Amniotic stem cell (primary cell): ENCODE results near the gene DPYD.

ENCODE experiments used
- DNase-seq: peaks from one replicate; lab custom pipeline; 2025; lab: John Stamatoyannopoulos, UW

Gene DPYD

DNA sequence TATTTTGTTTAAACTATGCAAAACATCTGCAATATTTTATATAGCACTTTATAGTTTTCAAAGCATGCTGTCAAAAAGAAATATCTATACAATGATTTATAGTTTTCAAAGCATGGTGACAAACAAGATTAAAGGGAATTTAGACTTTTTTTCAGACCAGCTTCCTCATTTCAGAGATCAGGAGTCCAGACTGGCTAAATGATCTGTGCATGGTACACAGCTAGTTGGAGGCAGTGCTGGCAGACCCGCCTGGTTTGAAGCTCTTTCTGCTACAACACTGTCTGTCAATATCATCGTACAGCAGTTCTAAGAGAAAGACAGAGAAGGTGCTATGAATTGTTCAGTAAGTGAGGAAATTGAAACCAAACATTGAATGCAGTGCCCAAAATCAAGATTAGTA is 720.2 kb downstream of the DPYD start:
- DNase-seq: no peak

DNA sequence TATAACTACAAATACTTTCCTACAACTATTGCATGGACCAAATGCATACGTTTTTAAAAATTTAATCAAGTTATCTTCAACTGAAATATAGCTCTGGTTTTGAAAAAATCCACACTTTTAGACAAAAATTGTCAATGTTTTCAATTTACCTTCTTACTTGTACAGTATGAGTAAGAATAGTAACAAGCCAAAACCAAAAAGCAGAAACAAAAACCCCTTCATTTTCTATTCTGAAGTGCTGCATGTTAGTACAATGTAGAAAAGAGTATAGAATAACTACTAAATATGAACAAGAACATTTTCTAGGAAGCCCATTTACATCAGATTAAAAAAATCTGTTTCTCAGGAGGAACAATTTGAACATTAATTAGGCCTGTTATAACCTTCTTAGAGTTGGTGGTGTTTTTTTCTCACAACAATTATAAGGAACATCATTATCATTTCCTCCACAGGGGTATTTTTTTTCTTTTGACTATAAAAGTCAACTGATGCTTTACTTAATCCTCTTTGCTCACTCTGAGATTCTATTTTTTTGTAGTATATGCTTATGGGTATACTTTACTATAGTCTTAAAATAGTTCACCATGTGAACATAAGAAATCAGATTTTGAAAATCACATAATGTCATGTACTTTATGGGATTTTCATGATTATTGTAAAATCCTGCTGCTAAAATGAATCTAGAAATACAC is 723.9 kb downstream of the DPYD start:
- no peak for DNase-seq

DNA sequence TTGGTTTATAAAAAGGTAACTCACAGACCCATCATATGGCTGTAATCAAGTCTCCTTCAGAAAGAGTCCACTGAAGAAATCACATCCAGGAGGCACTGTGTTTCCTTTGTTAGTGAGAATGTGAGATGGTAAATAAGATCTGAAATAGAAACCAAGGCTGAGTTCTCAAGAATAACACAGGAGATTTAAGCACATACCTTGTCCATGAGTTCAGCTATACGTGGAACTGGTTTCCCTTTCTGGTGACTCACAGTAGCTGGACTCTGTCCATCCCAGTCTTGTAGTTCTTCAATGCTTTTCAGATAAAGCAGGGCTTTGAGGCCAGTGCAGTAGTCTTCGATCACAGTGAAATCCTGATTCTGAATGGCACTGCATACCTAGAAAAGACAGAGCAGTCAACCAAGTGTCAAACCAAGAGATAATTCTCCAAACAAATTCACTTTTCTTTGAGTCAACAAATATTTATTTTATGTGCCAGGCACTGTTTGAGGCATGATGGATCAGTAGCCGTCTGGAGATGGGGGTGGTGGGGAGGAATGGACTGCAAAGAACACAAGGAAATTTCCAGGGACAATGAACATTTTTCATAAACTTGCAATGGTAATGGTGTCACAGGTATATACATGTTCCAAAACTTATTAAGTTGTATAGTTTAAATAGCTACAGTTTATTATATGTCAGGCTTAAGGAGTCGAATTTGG is 727.8 kb downstream of the DPYD start:
- DNase-seq: peak; percentile 88

DNA sequence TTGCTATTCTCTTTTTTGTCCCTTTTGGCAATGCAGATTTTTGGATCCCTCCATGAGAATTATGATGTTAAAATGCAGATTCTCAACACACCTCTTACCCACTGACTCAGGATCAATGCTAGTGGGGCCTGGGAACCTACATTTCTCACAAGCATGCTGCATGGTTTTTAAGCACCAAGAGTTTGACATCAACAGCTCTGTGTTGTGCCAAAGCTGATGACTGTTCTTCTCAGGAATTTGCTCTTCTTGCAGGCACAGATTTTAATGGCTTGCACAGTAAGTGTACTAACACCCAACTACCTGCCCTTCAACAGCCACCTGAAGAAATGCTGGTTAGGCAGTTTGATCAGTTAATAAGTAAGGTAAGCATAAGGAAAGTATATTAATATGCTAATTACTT is 730.5 kb downstream of the DPYD start:
- no peak for DNase-seq

DNA sequence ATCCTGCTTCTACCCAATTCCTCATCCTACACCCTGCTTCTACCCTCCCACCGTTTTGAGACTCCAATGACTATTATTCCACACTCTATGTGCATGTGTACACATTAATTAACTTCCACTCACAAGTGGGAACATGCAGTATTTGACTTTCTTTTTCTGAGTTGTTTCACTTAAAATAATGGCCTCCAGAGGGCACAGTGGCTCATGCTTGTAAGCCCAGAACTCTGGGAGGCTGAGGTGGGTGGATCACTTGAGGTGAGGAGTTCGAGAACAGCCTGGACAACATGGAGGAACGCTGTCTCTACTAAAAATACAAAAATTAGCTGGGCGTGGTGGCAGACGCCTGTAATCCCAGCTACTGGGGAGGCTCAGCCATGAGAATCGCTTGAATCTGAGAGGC is 734.5 kb downstream of the DPYD start:
- DNase-seq: no peak

DNA sequence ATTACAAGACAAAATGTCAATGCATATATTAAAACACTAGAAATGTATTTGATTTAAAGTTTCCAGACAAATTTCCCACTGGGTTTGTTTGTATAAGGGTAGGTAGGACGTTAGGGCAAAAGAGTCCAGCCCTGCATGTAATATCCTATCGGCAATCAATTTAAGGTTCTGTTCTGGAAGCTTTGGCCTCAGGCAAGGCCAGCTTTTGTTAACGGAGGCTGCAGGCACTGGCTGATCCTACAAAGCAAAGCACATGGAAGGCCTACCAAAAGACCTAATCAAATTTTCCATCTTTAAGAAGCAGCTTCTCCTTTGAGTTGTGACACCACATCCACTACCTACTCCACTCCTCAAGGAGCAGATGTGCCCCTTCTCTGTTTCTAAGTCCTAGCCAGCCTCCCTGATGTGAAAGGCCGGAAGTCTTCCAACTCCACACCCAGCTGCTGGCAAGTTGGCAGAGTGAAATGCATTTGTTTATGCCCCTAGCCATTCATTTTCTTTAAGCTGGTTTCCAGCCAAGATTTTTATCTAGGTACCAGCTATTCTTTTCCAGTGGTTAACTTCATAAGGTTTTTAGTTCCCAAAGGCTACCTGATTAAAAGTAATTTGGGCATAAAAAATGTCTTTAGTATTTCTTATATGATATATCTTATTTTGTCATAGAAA is 746.7 kb downstream of the DPYD start:
- no peak for DNase-seq

DNA sequence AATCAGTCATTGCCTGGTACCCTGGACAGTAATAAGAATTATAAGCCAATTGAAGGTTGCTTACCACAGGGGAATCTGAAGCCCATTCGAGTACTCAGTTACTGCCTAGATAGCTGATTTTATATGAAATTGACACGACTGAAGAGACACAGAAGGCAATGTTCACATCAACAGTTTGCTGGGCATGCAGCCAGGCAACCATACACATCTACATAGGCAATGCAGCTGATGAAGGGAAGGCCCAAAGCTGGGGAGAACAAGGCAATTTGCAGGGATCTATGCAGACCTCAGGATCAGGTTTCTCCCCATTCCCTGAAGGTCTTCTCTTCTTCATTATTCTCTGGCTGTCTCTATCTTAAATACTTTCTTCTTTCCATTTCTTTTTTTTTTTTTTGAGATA is 750.5 kb downstream of the DPYD start:
- no peak for DNase-seq

DNA sequence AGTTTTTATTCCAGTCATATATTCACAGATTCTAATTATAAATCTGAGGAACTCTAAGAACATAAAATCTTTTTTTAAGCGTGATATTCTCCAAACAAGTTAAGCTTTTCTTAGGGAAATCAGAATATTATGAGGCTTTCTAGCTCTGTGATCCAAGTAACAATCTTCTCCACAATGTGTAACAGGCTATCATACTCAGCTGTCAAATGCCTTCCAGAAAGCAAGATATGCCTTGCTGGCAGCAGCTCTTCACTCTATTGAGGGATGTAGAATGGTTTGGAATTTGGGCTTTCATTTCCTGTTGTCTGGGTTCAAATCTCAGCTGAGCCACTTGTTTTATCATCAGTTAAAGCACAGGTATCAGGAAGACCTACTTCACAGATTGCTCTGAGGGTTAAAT is 752.8 kb downstream of the DPYD start:
- no peak for DNase-seq

DNA sequence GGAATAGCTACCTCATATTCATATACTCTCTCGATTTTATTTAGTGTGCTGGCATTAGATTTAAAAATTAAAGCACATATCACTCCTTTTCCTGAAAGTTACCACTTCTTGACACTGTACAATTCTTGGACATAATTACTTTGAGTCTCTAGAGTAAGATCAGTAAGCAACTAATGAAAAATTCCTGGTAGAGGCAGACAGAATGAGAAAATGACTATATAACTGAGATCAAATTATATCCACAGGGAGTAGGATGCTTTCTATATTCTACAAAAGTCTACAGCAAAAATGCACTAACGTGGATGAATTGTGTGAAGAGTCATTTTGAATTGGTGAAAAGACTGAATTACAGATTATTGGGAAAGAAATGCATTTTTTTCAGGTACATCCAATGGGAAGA is 753.6 kb downstream of the DPYD start:
- DNase-seq: no peak

DNA sequence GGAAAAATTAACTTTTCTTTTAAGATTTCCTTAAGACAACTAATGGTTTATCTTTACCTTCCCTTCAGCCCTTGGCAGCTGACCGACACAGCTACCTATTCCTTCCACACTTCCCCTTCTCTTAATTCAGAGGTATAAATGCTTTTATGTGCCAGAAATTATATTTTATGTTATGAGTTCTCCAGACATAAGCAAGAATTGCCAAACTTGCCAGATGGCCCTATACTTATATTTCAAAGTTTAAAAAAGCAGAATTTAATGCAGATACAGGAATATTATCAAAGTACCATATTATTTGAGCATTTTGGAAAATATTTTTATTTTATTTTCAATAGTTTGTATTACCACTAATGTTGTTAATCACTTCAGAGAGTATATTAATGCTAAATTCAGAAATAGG is 754.2 kb downstream of the DPYD start:
- no peak for DNase-seq

DNA sequence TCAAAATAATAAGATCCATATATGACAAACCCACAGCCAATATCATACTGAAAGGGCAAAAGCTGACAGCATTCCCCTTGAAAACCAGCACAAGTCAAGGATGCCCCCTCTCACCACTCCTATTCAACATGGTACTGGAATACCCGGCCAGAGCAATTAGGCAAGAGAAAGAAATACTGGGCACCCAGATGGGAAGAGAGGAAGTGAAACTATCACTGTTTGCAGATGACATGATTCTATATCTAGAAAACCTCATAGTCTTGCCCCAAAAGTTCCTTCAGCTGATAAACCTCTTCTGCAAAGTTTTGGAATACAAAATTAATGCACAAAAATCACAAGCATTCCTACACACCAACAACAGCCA is 756.6 kb downstream of the DPYD start:
- no peak for DNase-seq

DNA sequence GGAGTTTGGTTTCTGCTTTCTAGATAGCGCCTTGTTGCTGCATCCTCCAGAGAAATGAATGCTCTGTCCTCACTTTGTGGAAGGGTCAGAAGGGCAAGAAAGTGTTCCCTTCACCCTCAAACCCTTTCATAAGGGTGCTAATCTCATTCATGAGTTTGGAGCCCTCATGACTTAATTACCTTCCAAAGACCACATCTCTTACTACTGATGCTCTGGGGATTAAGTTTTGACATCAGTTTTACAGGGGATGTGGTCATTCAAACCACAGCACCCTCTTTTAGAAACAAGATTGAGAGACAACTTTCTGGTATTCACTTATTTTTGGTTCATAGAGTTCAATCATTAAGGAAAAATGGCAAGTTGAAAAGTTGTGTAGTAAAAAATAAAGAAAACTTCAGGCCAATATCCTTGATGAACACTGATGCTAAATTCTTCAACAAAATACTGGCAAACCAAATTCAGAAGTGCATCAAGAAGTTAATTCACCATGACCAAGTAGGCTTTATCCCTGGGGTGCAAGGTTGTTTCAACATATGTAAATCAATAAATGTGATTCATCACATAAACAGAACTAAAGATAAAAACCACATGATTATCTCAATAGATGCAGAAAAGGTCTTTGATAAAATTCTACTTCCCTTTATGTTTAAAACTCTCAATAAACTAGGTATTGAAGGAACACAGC is 757.1 kb downstream of the DPYD start:
- DNase-seq: no peak

DNA sequence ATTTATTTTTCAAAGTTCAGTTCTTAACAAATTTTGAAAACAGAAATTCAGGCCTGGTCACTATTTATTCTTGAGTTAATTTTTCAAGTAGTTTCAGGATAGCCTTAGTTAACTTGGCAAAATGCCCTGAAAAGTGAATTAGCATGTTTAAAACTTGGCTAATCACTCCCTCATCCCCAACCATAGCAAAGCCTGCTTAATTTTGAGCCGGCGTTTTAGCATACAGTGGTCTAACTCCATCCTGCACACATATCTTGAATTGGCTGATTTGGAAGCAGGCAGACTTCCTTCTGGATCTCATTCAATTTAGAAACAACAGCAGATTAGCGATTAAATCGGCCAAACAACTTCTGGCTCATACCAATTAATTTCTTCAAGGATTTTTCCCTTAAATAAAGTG is 760.0 kb downstream of the DPYD start:
- DNase-seq: no peak

DNA sequence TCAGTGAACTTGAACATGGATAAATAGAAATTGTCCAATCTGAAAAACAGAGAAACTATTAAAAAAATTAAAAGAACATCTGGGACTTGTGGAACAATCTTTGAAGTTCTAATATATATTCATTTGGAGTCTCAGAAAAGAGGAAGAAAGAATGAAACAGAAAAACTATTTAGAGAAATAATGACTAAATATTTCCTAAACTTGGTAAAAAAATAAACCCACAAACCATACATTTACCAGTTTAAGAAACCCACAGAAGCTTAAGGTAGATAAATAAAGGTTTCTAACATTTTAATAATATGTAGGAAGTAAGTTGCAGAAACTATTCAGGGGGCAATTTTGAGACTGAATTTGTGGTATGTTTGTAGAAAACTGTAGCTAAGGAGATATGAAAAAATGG is 761.5 kb downstream of the DPYD start:
- no peak for DNase-seq

DNA sequence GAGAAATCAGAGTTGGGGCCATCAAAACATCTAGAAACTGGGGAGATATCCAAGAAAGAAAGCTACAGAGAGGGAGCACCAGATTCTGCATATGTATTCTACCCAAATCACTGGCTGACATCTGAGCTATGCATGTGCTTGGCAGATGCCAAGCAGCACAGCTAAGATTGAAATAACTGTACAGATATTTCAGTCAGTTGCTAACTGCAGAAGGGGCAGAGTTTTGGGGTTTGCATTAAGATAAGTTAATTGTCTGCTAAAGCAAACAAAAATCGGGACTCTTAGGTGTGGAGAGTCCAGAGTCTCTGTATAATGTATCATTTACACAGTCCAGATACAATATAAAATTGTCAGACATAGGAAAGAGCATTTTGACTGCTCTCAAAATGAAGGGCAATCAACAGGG is 762.1 kb downstream of the DPYD start:
- DNase-seq: no peak

DNA sequence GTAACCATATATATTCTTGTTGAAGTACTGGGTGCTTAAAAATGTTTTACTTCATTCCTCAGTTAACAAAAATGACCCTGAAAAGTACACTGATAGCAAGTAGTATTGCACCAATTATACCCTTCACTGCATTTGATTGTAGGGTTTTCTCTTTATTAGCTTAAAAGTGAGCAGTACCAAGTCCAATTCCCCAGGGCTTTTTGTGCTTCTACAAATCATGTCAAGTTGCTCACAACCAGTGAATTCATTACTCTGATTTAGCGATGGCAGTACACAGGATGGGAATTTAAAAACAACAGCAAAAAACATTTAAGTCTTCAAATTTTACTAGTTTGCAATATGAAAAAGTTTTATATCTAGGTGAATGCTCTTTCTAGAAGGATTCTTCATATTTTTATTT is 762.8 kb downstream of the DPYD start:
- no peak for DNase-seq

DNA sequence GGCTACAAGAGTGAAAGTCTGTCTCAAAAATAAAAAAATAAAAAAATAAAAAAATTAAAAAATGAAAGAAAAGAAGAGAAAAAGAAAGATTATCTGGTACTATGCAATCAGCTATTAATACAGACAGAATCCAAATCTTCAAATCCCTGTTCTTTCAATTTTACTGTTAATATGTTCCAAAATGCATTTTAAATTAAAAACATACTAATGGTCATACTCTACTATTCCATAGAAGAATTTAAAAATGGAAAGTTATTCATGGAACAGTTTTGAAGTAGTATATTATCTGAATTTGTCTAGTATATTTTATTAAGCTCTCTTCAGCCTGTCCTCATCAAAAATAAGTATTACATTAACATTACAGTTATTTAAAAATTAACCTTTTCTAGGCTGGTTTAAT is 769.2 kb downstream of the DPYD start:
- DNase-seq: no peak

DNA sequence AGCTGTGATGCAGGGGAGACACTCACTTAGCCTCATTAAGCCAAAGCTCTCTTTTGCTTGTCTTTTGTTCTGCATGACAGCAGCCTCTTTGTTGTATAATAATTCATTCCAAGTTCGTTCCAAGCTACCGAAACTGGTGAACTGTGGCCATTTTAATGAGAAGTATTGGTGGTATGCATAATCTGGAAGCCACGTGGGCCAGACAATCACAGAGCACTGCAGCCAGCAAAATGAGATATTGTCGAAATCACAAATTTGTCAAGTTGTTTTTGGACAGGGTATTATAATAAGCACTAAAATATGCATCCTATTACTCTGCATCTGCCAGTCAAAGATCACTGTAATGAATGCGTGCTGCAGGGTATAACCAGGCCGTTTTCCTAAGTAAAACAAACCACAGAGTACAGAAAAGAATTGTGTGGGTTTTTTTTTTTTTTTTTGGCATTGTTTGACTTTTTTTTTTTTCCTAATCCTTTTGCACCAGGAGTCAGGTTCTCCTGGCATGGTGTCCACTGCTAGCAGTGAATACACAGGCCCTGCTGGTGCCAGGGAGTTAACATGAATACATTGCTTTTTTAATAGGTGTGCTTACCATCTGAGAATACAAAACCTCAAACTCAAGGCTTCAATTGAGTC is 775.4 kb downstream of the DPYD start:
- peak; percentile 28 for DNase-seq

DNA sequence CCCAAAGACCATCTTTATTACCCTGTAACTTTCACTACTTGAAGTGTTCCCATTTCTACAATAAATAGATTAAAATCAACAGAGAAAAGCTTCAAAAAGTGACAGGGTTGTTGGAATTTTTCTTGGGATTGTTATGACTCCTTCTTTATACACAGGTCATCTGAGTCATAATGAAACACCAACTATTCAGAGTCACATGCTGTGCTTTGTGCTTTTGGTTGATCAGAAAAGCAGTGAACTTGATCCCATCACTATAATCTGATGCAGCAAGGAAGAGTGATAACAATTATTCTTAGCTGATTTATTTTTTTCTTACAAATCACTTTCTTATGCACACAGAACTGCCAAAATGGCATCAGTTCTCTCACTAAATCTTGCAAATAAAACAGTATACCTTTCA is 776.3 kb downstream of the DPYD start:
- DNase-seq: peak; percentile 5

DNA sequence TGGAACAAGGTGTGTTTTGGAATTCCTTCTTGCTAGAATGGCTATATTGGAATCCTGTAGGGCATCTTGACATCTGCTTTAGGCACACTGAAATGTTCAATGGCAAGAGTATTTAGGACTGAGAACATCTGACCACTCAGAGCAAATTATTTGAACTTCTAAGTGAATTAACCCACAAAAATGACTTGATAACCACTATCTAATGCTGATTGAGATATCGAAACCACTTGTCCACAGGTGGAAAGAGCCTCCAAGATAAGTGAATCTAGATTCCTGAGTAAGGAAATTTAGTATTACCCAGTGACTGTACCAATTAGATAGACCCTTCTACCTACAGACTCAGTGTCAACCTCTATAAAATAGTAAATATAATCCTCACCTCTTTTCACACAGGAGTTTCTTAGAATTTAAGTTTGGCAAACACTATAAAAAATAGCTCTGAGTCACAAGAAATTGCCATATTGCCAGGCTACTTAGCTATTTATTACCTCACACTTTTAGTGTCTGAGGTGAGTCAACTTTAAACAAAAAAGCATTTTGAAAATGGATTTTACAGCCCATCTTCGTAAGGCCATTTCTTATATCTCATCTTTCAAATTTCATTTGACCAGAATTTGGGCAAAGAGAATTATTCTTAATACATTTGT is 777.5 kb downstream of the DPYD start:
- DNase-seq: no peak

DNA sequence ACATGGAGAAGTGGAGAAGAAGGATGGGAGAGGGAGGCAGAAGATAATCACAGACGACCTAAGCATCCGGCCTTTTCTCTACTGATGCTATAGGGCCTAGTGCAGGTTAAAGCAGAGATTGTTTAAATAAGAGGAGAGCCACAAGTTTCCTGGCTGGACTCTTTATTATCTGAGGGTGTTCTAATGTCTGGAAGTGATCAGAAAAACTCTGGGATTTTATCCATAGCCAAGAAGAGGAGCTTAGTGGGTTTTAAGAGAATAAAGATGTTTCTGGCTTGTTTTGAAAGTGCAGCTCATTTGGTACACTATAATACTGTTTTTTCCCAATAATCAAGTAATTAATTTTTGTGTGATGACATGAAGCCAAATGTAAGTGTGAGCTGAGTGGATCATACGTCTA is 780.2 kb downstream of the DPYD start:
- DNase-seq: no peak

DNA sequence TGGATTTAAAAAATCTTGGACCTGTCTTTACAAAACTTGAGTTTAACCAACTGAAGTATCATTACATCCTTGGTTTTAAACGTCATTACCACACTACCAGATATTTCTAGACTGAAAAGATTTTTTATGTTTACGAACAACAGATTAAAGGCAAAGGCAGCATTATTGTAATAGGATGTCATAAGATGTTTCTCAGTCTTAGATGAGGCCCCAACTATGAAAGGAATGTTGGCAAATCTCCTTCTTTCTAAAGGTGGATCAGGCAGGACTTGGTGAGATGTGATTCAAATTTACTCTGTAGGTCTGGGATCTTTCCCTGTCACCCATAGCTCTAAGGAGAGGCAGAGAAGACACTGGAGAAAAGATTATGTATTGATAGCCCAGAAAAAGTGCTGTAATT is 781.3 kb downstream of the DPYD start:
- no peak for DNase-seq
